GM18519 (cell line): Measurements from ENCODE around the gene KCNN3.

Experiments used
- ATAC-seq: cut with Tn5 transposase; IDR thresholded peaks from one replicate; pipeline ENCODE4 v1.9.1; 2021; ENCODE audit warnings: mild to moderate bottlenecking, moderate library complexity; ENCODE audit not compliant: unreplicated experiment, low FRiP score

KCNN3 gene

DNA sequence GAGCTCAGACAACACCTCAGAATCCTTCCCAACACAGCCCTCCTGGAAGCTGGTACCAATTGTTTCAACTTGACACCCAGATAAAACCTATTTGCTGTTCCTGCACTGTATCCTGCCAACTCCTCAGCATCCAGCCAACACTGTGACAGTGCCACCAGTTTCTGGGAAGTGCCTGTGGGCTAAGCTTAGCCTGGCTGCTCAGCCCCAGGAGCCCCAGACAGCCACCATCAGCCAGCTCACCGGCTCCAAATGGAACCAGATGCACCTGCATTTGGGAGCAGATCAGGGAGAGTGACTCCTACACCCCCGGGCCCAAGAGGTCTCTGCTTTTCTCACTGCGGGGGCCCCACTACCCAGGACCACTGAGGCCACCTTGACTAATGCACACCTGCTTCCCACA is 24.9 kb downstream of the KCNN3 start:
- no peak for ATAC-seq

DNA sequence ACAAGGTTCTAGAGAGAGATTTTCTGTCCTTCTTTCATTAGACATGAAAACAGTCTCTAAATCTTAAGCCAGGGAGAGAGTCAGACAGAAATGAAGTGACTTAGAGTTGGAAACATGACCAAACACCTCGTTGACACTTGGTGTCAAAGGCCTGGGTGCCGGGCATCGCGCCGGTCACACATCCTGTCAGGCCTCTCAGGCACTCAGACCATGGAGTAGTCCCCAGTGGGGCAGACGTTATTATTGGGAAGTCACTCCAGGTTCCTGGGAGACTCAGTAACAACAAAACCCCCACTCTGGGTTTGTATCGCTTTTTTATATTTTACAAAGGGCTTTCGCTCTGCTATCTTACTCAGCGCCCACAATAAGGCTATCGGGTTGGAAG is 25.8 kb downstream of the KCNN3 start:
- no peak for ATAC-seq

DNA sequence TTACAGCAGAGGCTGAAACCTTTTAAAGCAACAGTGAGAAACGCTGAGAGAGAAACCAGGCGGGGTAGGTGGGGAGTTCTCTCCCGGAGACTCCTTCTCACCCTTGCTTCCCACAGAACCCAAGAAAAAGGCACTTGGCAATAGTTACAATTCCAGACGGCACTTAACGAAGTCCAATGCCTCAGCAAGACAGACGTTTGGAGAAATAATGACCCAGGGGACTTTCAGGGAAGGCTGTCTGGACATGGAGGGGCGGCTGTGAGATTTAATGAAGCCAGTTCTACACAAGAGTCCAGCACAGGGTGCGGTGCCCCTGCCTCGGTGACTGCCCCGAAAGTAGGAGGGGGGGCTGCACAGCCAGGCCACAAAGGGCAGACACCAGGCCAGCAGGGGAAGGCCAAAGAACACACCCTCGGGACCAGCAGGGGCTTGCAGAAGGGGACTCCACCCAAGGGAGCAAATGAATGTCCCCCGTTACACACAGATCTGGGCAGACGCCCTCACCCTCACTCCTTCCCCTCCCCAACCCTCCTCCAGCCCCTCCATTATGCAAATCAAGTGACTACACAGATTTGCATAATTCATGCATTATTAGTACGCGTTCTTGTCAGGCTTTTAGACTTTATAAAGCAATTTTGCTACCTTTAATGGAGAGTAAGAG is 26.3 kb downstream of the KCNN3 start:
- ATAC-seq, result no peak

DNA sequence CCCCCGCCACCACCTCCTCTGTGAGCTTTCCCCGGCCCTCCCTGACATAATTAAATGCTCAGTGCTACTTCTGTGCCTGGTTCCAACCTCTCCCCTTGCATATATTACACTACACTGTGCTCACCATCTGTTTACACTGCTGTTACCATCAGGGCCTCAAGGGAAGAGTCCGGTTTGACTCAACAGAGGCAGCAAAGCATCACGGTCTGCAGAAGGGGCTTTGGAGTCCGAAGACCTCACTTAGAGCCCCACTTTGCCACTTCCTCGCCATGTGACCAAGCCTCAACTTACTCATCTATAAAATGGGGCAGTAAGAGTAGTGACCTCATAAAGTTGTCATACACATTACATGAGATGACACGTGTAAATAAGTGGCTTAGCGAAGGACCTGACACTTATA is 27.4 kb downstream of the KCNN3 start:
- ATAC-seq, result no peak

DNA sequence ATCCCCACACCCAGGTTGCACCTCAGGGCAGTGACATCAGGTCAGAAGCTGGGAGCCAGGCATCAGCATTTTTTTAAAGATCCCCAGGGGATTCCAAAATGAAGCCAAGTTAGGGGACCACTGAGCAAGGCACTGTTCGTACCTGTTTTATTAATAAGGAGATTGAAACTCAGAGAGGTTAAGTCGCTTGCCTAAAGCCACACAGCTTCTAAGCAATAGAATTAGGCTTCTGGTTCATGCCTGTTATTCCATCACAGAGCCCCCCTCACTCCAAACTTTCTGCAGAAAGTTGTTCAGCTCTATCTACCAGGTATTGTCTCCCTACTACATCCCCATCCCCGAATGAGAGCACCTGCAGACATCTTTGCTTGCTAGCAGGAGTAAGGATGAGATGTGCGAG is 28.7 kb downstream of the KCNN3 start:
- no peak for ATAC-seq

DNA sequence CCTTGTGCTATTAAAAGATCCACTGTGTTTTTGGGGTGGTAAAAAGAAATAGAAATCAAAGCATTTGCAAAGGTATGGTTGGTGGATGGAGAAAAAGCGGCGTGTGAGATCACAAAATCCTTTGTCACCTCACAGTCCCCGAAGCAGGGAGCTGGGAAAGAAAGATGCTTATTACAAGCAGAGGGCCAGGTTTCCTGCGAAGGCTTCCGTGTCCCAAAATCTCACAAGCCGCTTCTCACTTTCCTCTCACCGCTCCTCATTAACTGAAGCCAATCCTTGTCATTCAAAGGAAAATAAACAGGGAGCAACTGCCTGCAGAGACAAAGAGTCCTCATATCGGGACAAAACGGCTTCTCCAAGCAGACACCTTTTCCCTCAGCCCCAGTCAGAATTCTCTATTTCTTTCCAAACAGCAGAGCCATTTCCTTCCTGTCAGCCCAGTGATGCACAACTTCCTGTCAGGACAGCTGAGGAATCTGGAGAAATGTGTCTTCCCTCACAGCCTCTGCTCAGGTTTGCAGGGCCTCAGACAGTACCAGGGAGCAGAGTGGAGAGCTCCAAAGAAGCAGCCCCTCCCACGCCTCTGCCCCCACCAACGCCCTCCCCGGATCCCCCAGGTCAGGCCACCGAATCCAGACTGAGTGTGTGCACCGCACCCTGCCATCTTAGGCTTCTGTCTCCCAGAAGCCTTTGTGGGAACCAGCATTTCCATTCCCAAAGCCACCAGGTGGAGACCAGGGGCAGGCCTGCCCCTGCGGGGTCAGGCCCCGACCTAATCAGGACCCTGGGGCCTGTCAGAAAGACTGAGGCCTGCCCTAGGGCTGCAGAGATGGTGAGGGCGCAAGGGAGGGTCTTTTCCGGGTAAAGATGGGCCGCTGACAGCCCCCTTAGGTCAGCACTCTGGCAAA is 29.6 kb downstream of the KCNN3 start:
- ATAC-seq, result no peak

DNA sequence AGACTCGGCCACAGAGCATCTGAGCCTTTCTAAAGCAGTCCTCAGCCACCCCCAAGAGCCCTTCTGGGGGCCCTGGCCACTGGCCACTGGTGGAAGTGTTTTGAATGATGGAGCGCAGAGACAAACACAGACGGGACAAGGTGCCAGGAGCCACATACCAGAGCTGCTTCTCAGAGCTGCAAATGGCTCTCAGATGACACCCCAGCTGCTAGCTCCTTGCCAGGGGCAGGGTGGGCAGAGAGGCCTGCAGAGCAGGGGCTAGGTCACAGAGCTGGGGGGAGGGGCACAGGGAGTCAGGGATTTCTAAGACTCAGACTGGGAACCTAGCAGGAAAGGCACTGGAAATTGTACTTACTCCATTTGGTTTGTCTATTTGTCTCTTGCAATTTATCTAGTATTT is 30.4 kb downstream of the KCNN3 start:
- ATAC-seq, result no peak

DNA sequence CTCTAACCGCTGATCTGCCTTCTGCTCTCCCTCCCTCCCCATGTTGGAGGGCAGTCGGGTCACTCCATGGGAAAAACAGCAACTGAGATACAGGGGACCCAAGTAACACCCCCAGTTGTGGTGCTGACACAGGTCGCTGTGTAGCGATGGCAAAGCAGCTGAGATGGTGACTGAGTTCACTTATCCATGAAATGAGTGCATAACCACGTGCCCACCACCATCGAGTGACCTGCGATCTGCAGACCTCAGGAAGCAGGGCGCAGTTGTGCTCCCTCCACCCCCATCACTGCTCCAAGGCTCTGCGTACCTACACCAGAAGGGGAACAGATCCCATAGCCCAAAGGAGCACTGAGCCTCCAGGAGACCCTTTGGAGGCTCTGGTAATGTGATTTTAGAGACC is 31.1 kb downstream of the KCNN3 start:
- no peak for ATAC-seq

DNA sequence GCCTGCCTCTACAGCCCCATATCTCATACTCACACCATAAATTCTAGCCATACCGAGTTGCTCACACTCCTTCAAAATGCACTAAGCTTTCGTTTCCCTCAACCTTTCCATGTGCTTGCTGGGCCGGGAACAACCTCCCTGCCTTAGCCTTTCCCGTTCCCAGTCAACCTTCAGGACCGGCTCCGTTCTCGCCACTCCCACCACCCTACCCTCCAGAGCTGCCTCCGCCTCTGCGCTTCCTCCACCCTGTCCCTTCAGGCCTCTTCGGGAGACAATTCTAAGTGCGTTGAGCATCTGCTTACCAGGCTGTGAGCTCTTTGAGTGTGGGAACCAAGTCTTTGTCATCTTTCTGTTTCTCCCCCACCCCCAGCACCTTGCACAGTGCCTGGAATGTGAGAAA is 31.6 kb downstream of the KCNN3 start:
- no peak for ATAC-seq

DNA sequence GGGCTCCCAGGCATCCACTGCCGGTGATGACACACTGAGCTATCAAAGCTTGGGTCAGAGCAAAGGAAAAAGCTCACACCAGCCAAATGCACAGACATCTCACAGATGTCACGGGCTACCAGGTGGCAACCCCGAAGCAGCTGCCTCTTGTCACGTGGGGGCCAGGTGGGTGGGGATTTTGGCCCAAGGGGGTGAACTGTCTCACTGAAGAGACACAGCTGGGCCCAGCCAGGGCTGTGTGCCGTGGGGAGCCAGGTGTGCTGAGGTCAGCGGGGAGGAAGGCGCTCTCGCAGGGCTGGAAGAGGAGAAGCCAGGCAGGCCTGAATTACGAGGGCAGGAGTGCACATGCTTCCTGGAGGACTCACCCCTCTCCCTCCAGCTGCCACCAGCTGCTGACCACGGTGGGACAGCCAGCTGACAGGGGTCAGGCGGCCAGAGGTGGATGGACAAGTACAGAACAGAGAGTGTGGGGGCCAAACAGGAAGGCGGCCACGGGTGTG is 32.4 kb downstream of the KCNN3 start:
- no peak for ATAC-seq

DNA sequence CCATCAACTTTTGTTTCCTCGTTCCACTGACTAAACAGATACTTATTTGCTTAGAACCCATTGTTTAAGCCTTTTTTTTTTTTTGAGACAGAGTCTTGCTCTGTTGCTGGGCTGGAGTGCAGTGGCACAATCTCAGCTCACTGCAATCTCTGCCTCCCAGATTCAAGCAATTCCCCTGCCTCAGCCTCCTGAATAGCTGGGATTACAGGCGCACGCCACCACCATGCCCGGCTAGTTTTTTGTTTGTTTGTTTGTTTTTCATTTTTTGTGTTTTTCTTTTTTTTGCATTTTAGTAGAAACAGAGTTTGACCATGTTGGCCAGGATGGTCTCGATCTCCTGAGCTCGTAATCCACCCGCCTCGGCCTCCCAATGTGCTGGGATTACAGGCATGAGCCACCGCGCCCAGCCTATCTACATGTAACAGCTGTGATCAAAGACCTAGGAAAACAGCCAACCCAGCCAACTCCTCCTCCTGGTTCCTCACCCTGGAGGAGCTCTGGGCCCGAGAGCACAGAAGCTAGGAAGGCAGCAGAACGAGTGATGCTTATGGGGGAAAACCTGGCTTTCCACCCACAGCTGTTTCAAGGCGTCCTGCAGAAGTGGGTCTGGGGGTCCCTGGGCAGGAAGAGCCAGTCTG is 32.9 kb downstream of the KCNN3 start:
- ATAC-seq, result no peak

DNA sequence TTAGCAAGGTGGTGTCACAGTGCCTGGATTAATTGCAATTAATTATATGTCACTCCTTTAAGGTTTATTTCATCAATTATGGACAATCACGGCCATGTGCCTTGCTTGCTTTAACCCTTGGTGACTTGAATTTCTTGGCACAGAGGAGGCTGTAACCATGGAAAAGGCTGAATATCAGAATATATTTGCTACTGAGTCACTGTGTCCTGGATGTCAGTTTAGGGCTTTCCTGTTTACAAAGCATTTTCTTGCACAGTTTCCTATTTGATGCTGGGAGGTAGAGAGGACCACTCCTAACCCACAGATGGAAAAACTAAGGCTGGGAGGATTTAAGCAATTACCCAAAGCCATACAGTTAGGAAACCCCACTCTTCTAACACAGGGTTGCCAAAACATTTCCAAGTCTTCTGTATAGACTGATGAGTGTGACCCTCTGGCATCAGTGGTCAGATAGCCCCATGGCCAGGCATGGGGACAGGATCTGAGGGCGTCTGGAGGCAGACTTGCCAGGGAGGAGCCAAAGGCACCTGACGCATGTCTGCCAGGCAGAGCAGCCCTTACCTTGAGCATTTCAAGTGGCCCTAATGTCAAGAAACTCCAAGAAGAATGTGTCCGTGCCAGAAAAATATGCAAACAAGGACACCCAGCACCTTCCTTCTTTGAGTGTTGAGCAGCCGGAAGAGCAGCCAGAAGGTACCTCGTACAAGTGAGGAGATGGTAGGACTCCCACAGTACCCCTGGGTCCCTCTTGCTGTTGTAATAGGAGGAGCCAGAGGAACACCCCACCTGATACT is 34.4 kb downstream of the KCNN3 start:
- ATAC-seq, result no peak

DNA sequence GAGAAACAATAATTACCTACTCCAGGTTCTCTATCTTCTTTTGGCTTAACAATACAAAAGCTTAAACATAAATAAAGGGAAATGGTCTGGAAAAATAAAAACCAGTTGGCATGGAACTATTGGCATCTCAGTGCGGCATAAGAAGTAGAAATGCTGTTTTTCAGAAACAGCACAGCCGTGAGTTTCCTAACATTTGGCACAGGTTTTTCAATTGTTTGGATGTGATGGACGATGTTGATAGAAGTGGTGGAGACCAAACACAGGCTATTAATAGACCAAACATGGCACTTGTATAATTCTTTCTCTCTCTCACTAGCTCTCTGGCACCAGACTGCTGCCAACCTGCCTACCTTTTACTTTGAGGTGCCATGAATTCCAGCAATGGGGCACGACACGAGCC is 36.2 kb downstream of the KCNN3 start:
- ATAC-seq, result no peak

DNA sequence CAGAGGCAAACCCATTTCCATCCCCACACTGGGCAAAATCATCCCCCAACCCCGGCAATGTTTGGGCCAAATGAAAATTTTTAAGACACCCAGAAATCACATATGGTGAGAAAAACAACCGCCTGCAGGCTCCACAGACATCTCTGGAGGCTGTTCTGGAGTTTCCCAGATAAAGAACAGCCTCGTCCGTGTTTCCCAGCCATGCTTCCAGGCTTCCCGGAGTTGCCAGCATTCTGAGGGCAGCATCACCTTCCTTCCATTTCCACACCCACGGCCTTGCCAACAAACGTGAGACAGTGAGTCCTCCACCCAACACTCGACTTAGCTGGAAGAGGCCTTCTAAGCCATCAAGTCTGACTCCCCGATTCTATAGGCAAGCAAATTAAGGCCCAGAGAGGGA is 36.9 kb downstream of the KCNN3 start:
- ATAC-seq, result no peak

DNA sequence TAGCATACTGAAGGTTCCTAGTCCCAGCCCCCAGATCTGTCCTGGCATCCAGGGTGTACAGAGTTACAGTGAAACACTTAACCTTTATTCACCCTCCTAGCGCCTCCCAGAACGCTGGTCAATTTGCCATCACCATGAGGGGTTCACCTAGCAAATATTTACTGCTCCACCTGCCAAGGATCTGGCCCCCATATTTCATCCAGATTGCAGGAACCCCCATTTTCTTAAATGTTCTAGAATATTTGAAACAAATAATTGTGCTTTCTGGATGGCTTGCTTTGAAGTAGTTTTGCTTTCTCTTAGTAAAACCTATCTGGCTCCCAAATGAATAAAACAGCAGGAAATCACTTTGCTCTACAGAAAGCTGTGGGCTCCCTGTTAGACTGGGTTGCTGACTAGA is 37.7 kb downstream of the KCNN3 start:
- ATAC-seq, result no peak

DNA sequence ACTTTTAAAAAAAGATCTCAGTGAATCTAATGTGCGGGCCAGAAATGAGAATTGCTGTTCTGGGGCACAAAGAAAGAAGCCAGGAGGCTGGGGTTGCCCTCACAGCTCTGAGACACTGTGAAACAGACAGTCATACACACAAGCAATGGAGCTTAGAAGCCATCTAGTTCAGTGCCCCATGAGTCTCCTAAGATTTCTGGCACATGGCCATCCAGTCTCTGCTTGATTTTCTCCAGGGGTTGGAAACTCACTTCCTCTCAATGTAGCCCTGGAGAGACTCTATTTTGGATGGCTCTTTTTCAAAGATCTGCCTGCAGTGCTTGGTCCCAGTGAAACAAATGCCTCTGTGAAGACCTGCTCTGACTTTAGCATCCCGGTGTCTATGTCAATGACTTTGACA is 38.6 kb downstream of the KCNN3 start:
- no peak for ATAC-seq

DNA sequence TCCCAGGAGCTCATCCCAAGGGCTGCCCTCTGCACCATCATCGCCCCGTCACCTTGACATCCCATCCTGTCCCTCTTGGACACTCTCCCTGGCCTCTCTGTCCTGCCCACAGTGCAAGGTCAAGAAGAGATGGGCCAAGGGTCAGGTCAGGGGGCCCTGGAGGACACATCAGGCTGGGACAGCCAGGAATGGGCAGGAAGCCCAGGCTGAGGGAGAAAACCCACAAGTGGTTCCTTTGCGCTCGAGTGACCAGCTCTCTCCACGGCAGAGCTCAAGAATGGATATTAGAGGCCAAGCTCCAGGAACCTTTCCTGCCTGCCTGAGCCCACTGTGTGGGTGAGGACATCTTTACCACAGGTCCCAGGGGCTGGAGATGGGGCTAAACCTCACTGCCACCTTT is 41.0 kb downstream of the KCNN3 start:
- no peak for ATAC-seq

DNA sequence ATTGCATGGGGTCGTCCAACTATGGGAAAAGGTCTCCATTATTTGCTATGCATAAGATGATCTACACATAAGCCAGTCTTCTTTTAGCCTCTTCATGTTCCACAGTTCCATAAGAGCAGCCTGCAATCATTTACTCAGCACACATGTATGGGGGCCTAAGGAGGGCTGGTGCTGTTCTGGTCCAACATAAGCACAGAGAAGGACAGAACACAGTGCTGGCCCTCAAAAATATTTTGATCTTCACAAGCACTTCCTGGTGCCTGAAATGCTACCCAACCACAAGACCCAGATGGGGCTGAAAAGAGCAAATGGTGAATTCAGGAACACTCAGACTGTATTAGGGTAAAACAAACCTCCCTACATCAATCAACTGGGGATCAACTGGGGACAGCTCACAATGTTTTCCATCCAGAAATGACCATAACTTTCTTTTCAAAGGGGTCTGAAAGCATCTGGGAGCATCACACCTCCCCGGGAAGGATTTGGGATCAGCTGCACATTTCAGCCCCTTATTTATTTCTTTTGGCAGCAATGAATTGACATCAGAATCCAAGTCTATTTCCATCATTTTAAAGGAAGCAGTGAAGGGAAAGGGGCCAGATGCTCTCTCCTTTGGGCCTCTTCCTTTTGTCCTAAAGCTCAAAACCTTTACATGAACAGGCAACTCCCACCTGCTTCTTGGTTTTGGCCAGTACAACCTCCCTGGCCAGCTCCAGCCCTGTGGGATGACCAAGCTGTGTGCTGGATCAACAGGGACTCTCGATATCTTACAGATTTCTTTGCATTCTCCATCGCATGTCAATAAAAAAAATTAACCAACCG is 45.7 kb downstream of the KCNN3 start:
- no peak for ATAC-seq

DNA sequence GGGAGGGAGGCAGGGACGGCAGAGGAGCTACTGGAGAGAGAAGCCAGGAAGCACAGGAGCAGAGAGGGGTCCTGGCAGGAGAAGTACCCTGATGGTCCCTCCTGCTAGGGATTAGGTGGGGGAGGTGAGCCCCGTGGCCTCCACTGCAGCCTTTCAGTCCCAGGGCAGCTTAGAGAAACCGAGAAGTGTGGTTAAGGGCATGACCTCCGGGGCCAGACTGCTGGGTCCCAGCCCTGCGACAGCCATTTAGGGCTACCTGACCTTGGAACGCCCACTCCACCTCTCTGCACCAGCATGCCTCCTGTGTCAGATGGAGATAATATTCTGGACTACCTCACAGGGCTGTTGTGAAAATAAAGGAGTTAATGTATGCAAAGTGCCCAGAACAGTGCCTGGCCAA is 47.4 kb downstream of the KCNN3 start:
- no peak for ATAC-seq

DNA sequence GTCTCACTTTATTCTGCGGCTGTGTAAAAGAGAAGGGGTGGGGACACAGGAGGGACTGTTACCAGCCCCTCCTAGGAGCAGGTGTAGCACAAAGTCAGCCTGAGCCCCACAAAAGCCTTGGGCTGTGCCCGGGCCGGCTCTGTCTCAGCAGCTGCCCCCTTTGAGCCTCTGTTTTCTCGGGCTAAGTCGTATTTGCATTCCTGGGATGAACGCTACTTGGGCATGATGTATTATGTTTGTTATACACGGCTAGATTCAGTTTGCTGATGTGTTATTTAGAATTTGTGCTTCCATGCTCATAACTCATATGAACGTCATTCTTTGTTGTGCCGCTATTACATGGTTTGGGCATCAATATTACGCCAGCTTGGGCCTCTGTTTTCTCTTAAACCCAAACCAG is 47.8 kb downstream of the KCNN3 start:
- no peak for ATAC-seq
